Liver (tissue), 9 donors: Measurements from ENCODE around the gene TLCD3A. TPM values are rescaled to one million over a fixed set of nuclear protein-coding genes. Genes with fewer than 3 reads are reported as not detected.

Experiments used
- DNase-seq: peaks from one replicate; pipeline ENCODE4 v3.0.0-alpha.2; 2017; ENCODE audit warnings: low spot score
- H3K27ac ChIP-seq, 2 donors: one replicate each; pipeline ENCODE4 v1.7.0; 2013; ENCODE audit warnings: inconsistent platforms in 2 of 2, low read length in 2 of 2, control low read depth in 1 of 2, low read depth in 1 of 2, mild to moderate bottlenecking in 1 of 2
- H3K27me3 ChIP-seq, 4 donors: one replicate each; pipeline versions ENCODE4 v1.6.1 to v1.7.0; 2013; ENCODE audit warnings: low read length in 3 of 4, inconsistent platforms in 1 of 4, mild to moderate bottlenecking in 1 of 4, moderate library complexity in 1 of 4; ENCODE audit not compliant: control insufficient read depth in 4 of 4, insufficient read depth in 4 of 4
- H3K36me3 ChIP-seq, 4 donors: one replicate each; pipeline versions ENCODE4 v1.6.1 to v1.7.0; 2013; ENCODE audit warnings: low read length in 3 of 4, mild to moderate bottlenecking in 3 of 4, low read depth in 1 of 4, moderate library complexity in 1 of 4; ENCODE audit not compliant: control insufficient read depth in 4 of 4, insufficient read depth in 3 of 4
- H3K4me1 ChIP-seq, 4 donors: one replicate each; pipeline versions ENCODE4 v1.6.1 to v1.7.0; 2013; ENCODE audit warnings: low read length in 3 of 4, mild to moderate bottlenecking in 3 of 4, moderate library complexity in 1 of 4; ENCODE audit not compliant: control insufficient read depth in 4 of 4, insufficient read depth in 4 of 4
- H3K4me3 ChIP-seq, 3 donors: one replicate each; pipeline versions ENCODE4 v1.6.1 to v1.7.0; 2013; ENCODE audit warnings: low read length in 3 of 3, control low read depth in 1 of 3, low read depth in 1 of 3, mild to moderate bottlenecking in 1 of 3
- H3K9ac ChIP-seq, 2 donors: one replicate each; pipeline ENCODE4 v1.7.0; 2013; ENCODE audit warnings: low read length in 2 of 2, mild to moderate bottlenecking in 2 of 2, moderate library complexity in 2 of 2, control low read depth in 1 of 2, low read depth in 1 of 2
- H3K9me3 ChIP-seq, 4 donors: one replicate each; pipeline versions ENCODE4 v1.6.1 to v1.7.0; 2013; ENCODE audit warnings: low read length in 3 of 4; ENCODE audit not compliant: control insufficient read depth in 4 of 4
- CTCF ChIP-seq: fragments of 150-350 bp; IDR thresholded peaks from 2 replicates; pipeline ENCODE4 v1.5.1; 2017; ENCODE audit warnings: improper control_type of control experiment, low read depth, low read length; ENCODE audit not compliant: missing input control
- EGR1 ChIP-seq, 2 donors: IDR thresholded peaks; 2 replicates each; pipeline ENCODE4 v1.6.1; 2016 to 2018; ENCODE audit warnings: antibody characterized with exemption in 2 of 2, low read depth in 2 of 2
- FOXA1 ChIP-seq: IDR thresholded peaks from 2 replicates; pipeline ENCODE4 v1.6.1; 2016; ENCODE audit warnings: antibody characterized with exemption
- GABPA ChIP-seq, 2 donors: IDR thresholded peaks in 1 of 2; conservative IDR thresholded peaks in 1 of 2; 2 replicates each; pipeline ENCODE4 v1.6.1; 2016; ENCODE audit warnings: antibody characterized with exemption in 2 of 2, mild to moderate bottlenecking in 1 of 2, moderate library complexity in 1 of 2
- HNF4A ChIP-seq, 2 donors: conservative IDR thresholded peaks; 2 replicates each; pipeline ENCODE4 v1.6.1; 2016; ENCODE audit warnings: antibody characterized with exemption in 2 of 2, mild to moderate bottlenecking in 2 of 2
- MAX ChIP-seq: IDR thresholded peaks from 2 replicates; pipeline ENCODE4 v1.6.1; 2016; ENCODE audit warnings: antibody characterized with exemption
- NR2F2 ChIP-seq: IDR thresholded peaks from 2 replicates; pipeline ENCODE4 v1.6.1; 2016; ENCODE audit warnings: antibody characterized with exemption
- RAD21 ChIP-seq, 2 donors: IDR thresholded peaks; 2 replicates each; pipeline ENCODE4 v1.6.1; 2016; ENCODE audit warnings: antibody characterized with exemption in 2 of 2, mild to moderate bottlenecking in 2 of 2
- REST ChIP-seq: IDR thresholded peaks from 2 replicates; pipeline ENCODE4 v1.6.1; 2016; ENCODE audit warnings: antibody characterized with exemption, mild to moderate bottlenecking
- RXRA ChIP-seq, 2 donors: IDR thresholded peaks; 2 replicates each; pipeline ENCODE4 v1.6.1; 2017 to 2018; ENCODE audit warnings: antibody characterized with exemption in 2 of 2, mild to moderate bottlenecking in 1 of 2
- SP1 ChIP-seq: IDR thresholded peaks from 2 replicates; pipeline ENCODE4 v1.6.1; 2018; ENCODE audit warnings: antibody characterized with exemption, mild to moderate bottlenecking
- TAF1 ChIP-seq: conservative IDR thresholded peaks from 2 replicates; pipeline ENCODE4 v1.6.1; 2016; ENCODE audit warnings: antibody characterized with exemption, mild to moderate bottlenecking
- YY1 ChIP-seq: IDR thresholded peaks from 2 replicates; pipeline ENCODE4 v1.6.1; 2016; ENCODE audit warnings: antibody characterized with exemption, mild to moderate bottlenecking
- ZBTB33 ChIP-seq: IDR thresholded peaks from 2 replicates; pipeline ENCODE4 v1.6.1; 2016; ENCODE audit warnings: antibody characterized with exemption
- WGBS: extraction: QIAGEN DNeasy Blood & Tissue Kit; methylation state at CpG from one replicate; pipeline ENCODE4 v1.1.7; 2013; 5-methylcytosine and 5-hydroxymethylcytosine counted together
- polyA plus RNA-seq, 2 donors: library from polyadenylated mRNA; stranded (reverse) in 1 of 2; unstranded in 1 of 2; fragments of 200-250 nt in 1 of 2; fragments of >200 nt in 1 of 2; fragmentation: Nextera tagmentation in 1 of 2; extraction: Ambion mirVana in 1 of 2; gene quantifications; one replicate each; pipeline versions ENCODE4 v1.2.1 to v1.2.3, GENCODE V29; 2013 to 2015
- total RNA-seq, 2 donors: library from RNA; depleted of rRNA; stranded (reverse); fragments of >200 nt; gene quantifications; one replicate each; pipeline ENCODE4 v1.2.3, GENCODE V29; 2014
- donor health status: healthy.
- donor health status: healthy.
- donor health status: healthy.
- donor health status: healthy.
- donor health status: healthy.

Gene TLCD3A
- total and polyA plus RNA-seq, 4 donors: 0.57 to 2.3 (median 1.5) TPM

GRCh38 chr17:740240-741017 lies 8.0 kb downstream of the TLCD3A start:
- Histone ChIP-seq H3K9me3 (no peaks in the 10 kb centered on the region), H3K27me3 (no peaks in the 10 kb centered on the region), H3K36me3 (peaks cover 3 to 20% (median 11%) of the 10 kb centered on the region in 4 donors), H3K4me1 (no peaks in the 10 kb centered on the region), H3K9ac (no peak overlapping the region), H3K27ac (no peak overlapping the region), H3K4me3 (no peak overlapping the region)
- TF ChIP-seq MAX: no peak
- TF ChIP-seq GABPA (IDR thresholded peaks at IDR 0.05 in 1 of 2, conservative IDR thresholded peaks at IDR 0.05 in 1 of 2): no peak
- no peak for TF ChIP-seq RXRA (IDR thresholded peaks at IDR 0.05)
- no peak for TF ChIP-seq NR2F2
- DNase-seq: no peak
- 87% methylated on average over 18 of the region's 18 CpGs for WGBS

GRCh38 chr17:742147-742793 lies 9.9 kb downstream of the TLCD3A start:
- WGBS: 94% methylated on average over 11 of the region's 11 CpGs

More at GRCh38 chr17:742147-742793, 9.9 kb downstream of the TLCD3A start:
- Histone ChIP-seq H3K4me3 (no peak overlapping the region), H3K36me3 (peaks cover 3 to 36% (median 20%) of the 10 kb centered on the region in 4 donors), H3K9ac (no peak overlapping the region), H3K27ac (no peak overlapping the region), H3K4me1 (no peaks in the 10 kb centered on the region), H3K27me3 (no peaks in the 10 kb centered on the region), H3K9me3 (no peaks in the 10 kb centered on the region)
- DNase-seq: no peak
- no peak for TF ChIP-seq FOXA1
- TF ChIP-seq SP1: no peak
- TF ChIP-seq ZBTB33: no peak
- no peak for TF ChIP-seq YY1
- no peak for TF ChIP-seq CTCF
- TF ChIP-seq HNF4A (conservative IDR thresholded peaks at IDR 0.05): no peak
- no peak for TF ChIP-seq NR2F2
- TF ChIP-seq TAF1: no peak
- no peak for TF ChIP-seq RXRA (IDR thresholded peaks at IDR 0.05)
- no peak for TF ChIP-seq RAD21 (IDR thresholded peaks at IDR 0.05)
- no peak for TF ChIP-seq MAX
- no peak for TF ChIP-seq REST
- no peak for TF ChIP-seq EGR1 (IDR thresholded peaks at IDR 0.05; ENCODE audit: low read depth in 2 of 2)
